ENCODE results near the gene ZNF674. TPM values are rescaled to one million over a fixed set of nuclear protein-coding genes. Genes with fewer than 3 reads are reported as not detected.

ZNF674 gene
- total and polyA plus RNA-seq, 9 of the 15 experiments (the other 6 are each of a cell fraction or from before 2014, with no cell fraction given), result 1.2 to 4.7 (median 2.6) TPM

- TF ChIP-seq, protein P1, sequence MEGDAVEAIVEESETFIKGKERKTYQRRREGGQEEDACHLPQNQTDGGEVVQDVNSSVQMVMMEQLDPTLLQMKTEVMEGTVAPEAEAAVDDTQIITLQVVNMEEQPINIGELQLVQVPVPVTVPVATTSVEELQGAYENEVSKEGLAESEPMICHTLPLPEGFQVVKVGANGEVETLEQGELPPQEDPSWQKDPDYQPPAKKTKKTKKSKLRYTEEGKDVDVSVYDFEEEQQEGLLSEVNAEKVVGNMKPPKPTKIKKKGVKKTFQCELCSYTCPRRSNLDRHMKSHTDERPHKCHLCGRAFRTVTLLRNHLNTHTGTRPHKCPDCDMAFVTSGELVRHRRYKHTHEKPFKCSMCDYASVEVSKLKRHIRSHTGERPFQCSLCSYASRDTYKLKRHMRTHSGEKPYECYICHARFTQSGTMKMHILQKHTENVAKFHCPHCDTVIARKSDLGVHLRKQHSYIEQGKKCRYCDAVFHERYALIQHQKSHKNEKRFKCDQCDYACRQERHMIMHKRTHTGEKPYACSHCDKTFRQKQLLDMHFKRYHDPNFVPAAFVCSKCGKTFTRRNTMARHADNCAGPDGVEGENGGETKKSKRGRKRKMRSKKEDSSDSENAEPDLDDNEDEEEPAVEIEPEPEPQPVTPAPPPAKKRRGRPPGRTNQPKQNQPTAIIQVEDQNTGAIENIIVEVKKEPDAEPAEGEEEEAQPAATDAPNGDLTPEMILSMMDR (IDR thresholded peaks at IDR 0.05 in 2 of 3, conservative IDR thresholded peaks at IDR 0.05 in 1 of 3; ENCODE audit: insufficient read depth in 2 of 3, low read depth in 1 of 3, low read length in 3 of 3), result peak; percentile 41 to 65 (median 53)
- 0 out of 2 replicates have a peak, but pooled peaks have one; percentile 53 for TF ChIP-seq SMARCE1 (IDR thresholded peaks at IDR 0.05)
- TF ChIP-seq ETV1 (tag; conservative IDR thresholded peaks at IDR 0.05; ENCODE audit: low read depth), result peak; percentile 75
- TF ChIP-seq NCOR1 (IDR thresholded peaks at IDR 0.05), result peak; percentile 85
- TF ChIP-seq RCOR1 (IDR thresholded peaks at IDR 0.05; ENCODE audit: borderline replicate concordance in 1 of 2, low read depth in 2 of 2, low read length in 2 of 2), result 0 out of 4 replicates have a peak, but pooled peaks of 1 of the 2 experiments have one; percentile 46
- no peak for TF ChIP-seq RNF219 (CRISPR knock-in tag; IDR thresholded peaks at IDR 0.05)
- no peak; the same call in 1 of the 2 replicates for TF ChIP-seq ELF2 (CRISPR knock-in tag; IDR thresholded peaks at IDR 0.05)
- no peak for TF ChIP-seq JUNB (CRISPR knock-in tag; conservative IDR thresholded peaks at IDR 0.05)
- TF ChIP-seq EHMT2 (IDR thresholded peaks at IDR 0.05), result 0 out of 2 replicates have a peak, but pooled peaks have one; percentile 43
- no peak for TF ChIP-seq NFIC (IDR thresholded peaks at IDR 0.05)
- no peak for TF ChIP-seq MTF1 (CRISPR knock-in tag; IDR thresholded peaks at IDR 0.05; ENCODE audit: borderline replicate concordance)
- no peak for TF ChIP-seq KLF16 (IDR thresholded peaks at IDR 0.05)
- no peak for TF ChIP-seq FOXO4 (CRISPR knock-in tag; IDR thresholded peaks at IDR 0.05)
- 0 out of 2 replicates have a peak, but pooled peaks have one; percentile 34 for TF ChIP-seq HDAC2 (IDR thresholded peaks at IDR 0.05)
- TF ChIP-seq, protein P2, sequence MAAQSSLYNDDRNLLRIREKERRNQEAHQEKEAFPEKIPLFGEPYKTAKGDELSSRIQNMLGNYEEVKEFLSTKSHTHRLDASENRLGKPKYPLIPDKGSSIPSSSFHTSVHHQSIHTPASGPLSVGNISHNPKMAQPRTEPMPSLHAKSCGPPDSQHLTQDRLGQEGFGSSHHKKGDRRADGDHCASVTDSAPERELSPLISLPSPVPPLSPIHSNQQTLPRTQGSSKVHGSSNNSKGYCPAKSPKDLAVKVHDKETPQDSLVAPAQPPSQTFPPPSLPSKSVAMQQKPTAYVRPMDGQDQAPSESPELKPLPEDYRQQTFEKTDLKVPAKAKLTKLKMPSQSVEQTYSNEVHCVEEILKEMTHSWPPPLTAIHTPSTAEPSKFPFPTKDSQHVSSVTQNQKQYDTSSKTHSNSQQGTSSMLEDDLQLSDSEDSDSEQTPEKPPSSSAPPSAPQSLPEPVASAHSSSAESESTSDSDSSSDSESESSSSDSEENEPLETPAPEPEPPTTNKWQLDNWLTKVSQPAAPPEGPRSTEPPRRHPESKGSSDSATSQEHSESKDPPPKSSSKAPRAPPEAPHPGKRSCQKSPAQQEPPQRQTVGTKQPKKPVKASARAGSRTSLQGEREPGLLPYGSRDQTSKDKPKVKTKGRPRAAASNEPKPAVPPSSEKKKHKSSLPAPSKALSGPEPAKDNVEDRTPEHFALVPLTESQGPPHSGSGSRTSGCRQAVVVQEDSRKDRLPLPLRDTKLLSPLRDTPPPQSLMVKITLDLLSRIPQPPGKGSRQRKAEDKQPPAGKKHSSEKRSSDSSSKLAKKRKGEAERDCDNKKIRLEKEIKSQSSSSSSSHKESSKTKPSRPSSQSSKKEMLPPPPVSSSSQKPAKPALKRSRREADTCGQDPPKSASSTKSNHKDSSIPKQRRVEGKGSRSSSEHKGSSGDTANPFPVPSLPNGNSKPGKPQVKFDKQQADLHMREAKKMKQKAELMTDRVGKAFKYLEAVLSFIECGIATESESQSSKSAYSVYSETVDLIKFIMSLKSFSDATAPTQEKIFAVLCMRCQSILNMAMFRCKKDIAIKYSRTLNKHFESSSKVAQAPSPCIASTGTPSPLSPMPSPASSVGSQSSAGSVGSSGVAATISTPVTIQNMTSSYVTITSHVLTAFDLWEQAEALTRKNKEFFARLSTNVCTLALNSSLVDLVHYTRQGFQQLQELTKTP (IDR thresholded peaks at IDR 0.05; ENCODE audit: low read depth in 1 of 2, partially characterized antibody in 2 of 2), result peak; percentile 45 to 52
- peak; percentile 88 for TF ChIP-seq ATF7 (IDR thresholded peaks at IDR 0.05)
- peak; percentile 84 for TF ChIP-seq SUPT5H (IDR thresholded peaks at IDR 0.05)
- TF ChIP-seq DNMT1 (IDR thresholded peaks at IDR 0.05), result no peak
Observed at GRCh38 chrX:46545111-46546005, at the start of gene ZNF674 (continued).

All from K562 (cell line).